IMR-90 (cell line): Measurements from ENCODE around the gene VLDLR. TPM values are rescaled to one million over a fixed set of nuclear protein-coding genes. Genes with fewer than 3 reads are reported as not detected.

Experiments used
- ATAC-seq: fragments of 200-7000 bp; cut with Tn5 transposase; 2 replicates; pipeline ENCODE4 v1.9.1; 2020; ENCODE audit warnings: low read depth, mild to moderate bottlenecking, moderate library complexity
- BruUV-seq: library from RNA; stranded (reverse); fragments of 400-500 nt; replicated peaks from 2 replicates; lab custom pipeline; 2021; lab: Mats Ljungman, UMichigan
- CTCF ChIA-PET: fragments of 300-600 bp; formaldehyde crosslinking; extraction: SDS; loops from one replicate; lab custom pipeline; 2021; ENCODE audit warnings: antibody characterized with exemption; lab: Yijun Ruan, JAX
- POLR2A ChIA-PET: fragments of 300-600 bp; sonication (Branson Sonifier 250); formaldehyde crosslinking; loops from one replicate; lab custom pipeline; 2022; ENCODE audit warnings: antibody characterized with exemption; ENCODE audit not compliant: unreplicated experiment; lab: Charles Lee
- DNase-seq: peaks from one replicate; pipeline ENCODE4 v3.0.0; 2013
- H2AFZ ChIP-seq: replicated peaks from 2 replicates; pipeline ENCODE3; 2013; ENCODE audit warnings: low read length, mild to moderate bottlenecking; ENCODE audit not compliant: poor library complexity
- H2AK5ac ChIP-seq: 2 replicates; pipeline ENCODE4 v1.6.1; 2013; ENCODE audit warnings: low read depth, low read length, inconsistent platforms
- H2AK9ac ChIP-seq: replicated peaks from 2 replicates; pipeline ENCODE3; 2013; ENCODE audit warnings: mild to moderate bottlenecking, low read depth, low read length, moderate library complexity; ENCODE audit not compliant: poor library complexity
- H2BK120ac ChIP-seq: 2 replicates; pipeline ENCODE4 v1.6.1; 2013; ENCODE audit warnings: low read depth, low read length, inconsistent platforms
- H2BK15ac ChIP-seq: 3 replicates; pipeline ENCODE4 v1.6.1; 2013; ENCODE audit warnings: low read depth, low read length, inconsistent platforms
- H2BK20ac ChIP-seq: 2 replicates; pipeline ENCODE4 v1.6.1; 2013; ENCODE audit warnings: low read depth, mild to moderate bottlenecking, inconsistent platforms, low read length, moderate library complexity
- H2BK5ac ChIP-seq: 2 replicates; pipeline ENCODE4 v1.6.1; 2013; ENCODE audit warnings: mild to moderate bottlenecking, low read depth, low read length, inconsistent platforms; ENCODE audit not compliant: poor library complexity, severe bottlenecking
- H3K14ac ChIP-seq: replicated peaks from 2 replicates; pipeline ENCODE4 v1.6.1; 2013; ENCODE audit warnings: low read depth, low read length, inconsistent platforms
- H3K18ac ChIP-seq: 2 replicates; pipeline ENCODE4 v1.6.1; 2013; ENCODE audit warnings: low read depth, low read length, control low read depth
- H3K23ac ChIP-seq: 2 replicates; pipeline ENCODE4 v1.6.1; 2013; ENCODE audit warnings: low read depth, low read length, inconsistent platforms
- H3K27ac ChIP-seq: 2 replicates; pipeline ENCODE4 v1.5.1; 2013; ENCODE audit warnings: mild to moderate bottlenecking, control low read depth, low read length; ENCODE audit not compliant: insufficient read depth
- H3K27me3 ChIP-seq: 2 replicates; pipeline ENCODE4 v1.6.1; 2013; ENCODE audit warnings: low read length; ENCODE audit not compliant: control insufficient read depth, insufficient read depth
- H3K36me3 ChIP-seq: 2 replicates; pipeline ENCODE4 v1.6.1; 2013; ENCODE audit warnings: low read length, mixed read lengths; ENCODE audit not compliant: control insufficient read depth, insufficient read depth
- H3K4ac ChIP-seq: 2 replicates; pipeline ENCODE4 v1.6.1; 2013; ENCODE audit warnings: low read depth, low read length, inconsistent platforms
- H3K4me1 ChIP-seq: 2 replicates; pipeline ENCODE4 v1.6.1; 2013; ENCODE audit warnings: low read length, mixed read lengths; ENCODE audit not compliant: control insufficient read depth, insufficient read depth
- H3K4me2 ChIP-seq: 2 replicates; pipeline ENCODE4 v1.6.1; 2013; ENCODE audit warnings: low read depth, mild to moderate bottlenecking, control low read depth, low read length, moderate library complexity
- H3K4me3 ChIP-seq: 2 replicates; pipeline ENCODE4 v1.5.1; 2013; ENCODE audit warnings: low read depth, mild to moderate bottlenecking, control low read depth, low read length, moderate library complexity; ENCODE audit not compliant: insufficient read depth
- H3K56ac ChIP-seq: 2 replicates; pipeline ENCODE4 v1.6.1; 2013; ENCODE audit warnings: low read length, inconsistent platforms; ENCODE audit not compliant: insufficient read depth; ENCODE audit errors: extremely low read depth
- H3K79me1 ChIP-seq, 2 experiments: 2 replicates each; pipeline ENCODE4 v1.6.1; 2013; ENCODE audit warnings: low read length in 2 of 2, inconsistent platforms in 1 of 2, low read depth in 1 of 2
- H3K9ac ChIP-seq: 2 replicates; pipeline ENCODE4 v1.6.1; 2013; ENCODE audit warnings: low read depth, low read length, control low read depth
- H3K9me1 ChIP-seq: 2 replicates; pipeline ENCODE4 v1.6.1; 2013; ENCODE audit warnings: low read length, inconsistent platforms; ENCODE audit not compliant: insufficient read depth
- H3K9me3 ChIP-seq: 2 replicates; pipeline ENCODE4 v1.6.1; 2013; ENCODE audit warnings: low read length; ENCODE audit not compliant: control insufficient read depth, insufficient read depth
- H4K20me1 ChIP-seq: 2 replicates; pipeline ENCODE4 v1.6.1; 2013; ENCODE audit warnings: low read length, inconsistent platforms; ENCODE audit not compliant: insufficient read depth
- H4K5ac ChIP-seq: 2 replicates; pipeline ENCODE4 v1.6.1; 2013; ENCODE audit warnings: mild to moderate bottlenecking, low read depth, low read length, control low read depth
- H4K8ac ChIP-seq, 2 experiments: 2 replicates each; pipeline ENCODE4 v1.6.1; 2013; ENCODE audit warnings: low read depth in 2 of 2, low read length in 2 of 2, control low read depth in 1 of 2, inconsistent platforms in 1 of 2
- H4K91ac ChIP-seq: 2 replicates; pipeline ENCODE4 v1.6.1; 2013; ENCODE audit warnings: low read depth, low read length, inconsistent platforms; ENCODE audit not compliant: insufficient read depth
- BHLHE40 ChIP-seq: fragments of 150-350 bp; IDR thresholded peaks from 2 replicates; pipeline ENCODE4 v1.6.1; 2016; ENCODE audit warnings: mild to moderate bottlenecking, low read depth, low read length
- CEBPB ChIP-seq: IDR thresholded peaks from 2 replicates; pipeline ENCODE4 v1.6.1; 2012; ENCODE audit warnings: low read depth, low read length, improper control_type of control experiment
- CHD1 ChIP-seq: IDR thresholded peaks from 2 replicates; pipeline ENCODE4 v1.6.1; 2012; ENCODE audit warnings: low read depth, low read length, improper control_type of control experiment
- CTCF ChIP-seq: conservative IDR thresholded peaks from 2 replicates; pipeline ENCODE4 v1.5.1; 2012; ENCODE audit warnings: mild to moderate bottlenecking, low read depth, low read length, improper control_type of control experiment
- ELK1 ChIP-seq: fragments of 150-350 bp; IDR thresholded peaks from 2 replicates; pipeline ENCODE4 v1.6.1; 2016; ENCODE audit warnings: low read depth, mild to moderate bottlenecking, low read length, moderate library complexity, borderline replicate concordance
- FOS ChIP-seq: fragments of 150-350 bp; IDR thresholded peaks from 2 replicates; pipeline ENCODE4 v1.6.1; 2016; ENCODE audit warnings: low read depth, low read length
- MAZ ChIP-seq: IDR thresholded peaks from 2 replicates; pipeline ENCODE4 v1.6.1; 2012; ENCODE audit warnings: low read depth, mild to moderate bottlenecking, low read length, improper control_type of control experiment, moderate library complexity, borderline replicate concordance
- NFE2L2 ChIP-seq: fragments of 150-350 bp; IDR thresholded peaks from 2 replicates; pipeline ENCODE4 v1.6.1; 2016; ENCODE audit warnings: low read depth, mild to moderate bottlenecking, low read length
- RCOR1 ChIP-seq: IDR thresholded peaks from 2 replicates; pipeline ENCODE4 v1.6.1; 2012; ENCODE audit warnings: mild to moderate bottlenecking, low read length, improper control_type of control experiment; ENCODE audit not compliant: insufficient replicate concordance
- RFX5 ChIP-seq: IDR thresholded peaks from 2 replicates; pipeline ENCODE4 v1.8.0; 2012; ENCODE audit warnings: low read depth, mild to moderate bottlenecking, low read length, moderate library complexity
- SMC3 ChIP-seq: fragments of 150-350 bp; IDR thresholded peaks from 2 replicates; pipeline ENCODE4 v1.6.1; 2016; ENCODE audit warnings: low read depth, mild to moderate bottlenecking, antibody characterized with exemption, low read length, moderate library complexity
- WGBS, 2 experiments: methylation state at CpG; one replicate each; pipeline versions ENCODE4 v1.1.5 to v1.1.7; 2013; ENCODE audit warnings: missing lambda C conversion rate in 2 of 2; ENCODE audit not compliant: insufficient read length in 1 of 2; ENCODE audit errors: extremely low coverage in 2 of 2; 5-methylcytosine and 5-hydroxymethylcytosine counted together
- dilution Hi-C: fragments of 300-500 bp; cut with HindIII; formaldehyde crosslinking; loops from one replicate; pipeline ENCODE4 v1.14.3; 2018; ENCODE audit warnings: low sequenced_read_pairs; ENCODE audit not compliant: unreplicated experiment
- in situ Hi-C: fragments of 300-500 bp; cut with MboI; formaldehyde crosslinking; loops from 3 replicates; pipeline ENCODE4 v1.14.3; 2019; ENCODE audit warnings: low sequenced_read_pairs, inconsistent platforms, mixed read lengths
- intact Hi-C: fragments of 100-400 bp; cut with micrococcal nuclease; formaldehyde crosslinking; loops from 2 replicates; pipeline ENCODE4 v1.10.0; 2022
- polyA plus RNA-seq, 3 experiments: library from polyadenylated mRNA; depleted of rRNA; stranded (reverse); fragments of >200 nt; gene quantifications; 2 replicates each; pipeline ENCODE4 v1.2.3, GENCODE V29; 2012; ENCODE audit warnings: low replicate concordance in 1 of 3
- total RNA-seq: library from RNA; depleted of rRNA; stranded (reverse); fragments of >200 nt; gene quantifications from 2 replicates; pipeline ENCODE4 v1.2.3, GENCODE V29; 2012

The VLDLR gene
- total and polyA plus RNA-seq, 2 of the 4 experiments (the other 2 are of a cell fraction) = 9.0 to 10.2 TPM

GRCh38 chr9:2613730-2614271, 7.8 kb upstream of the VLDLR start:
- in situ Hi-C loops (no loop called here), dilution Hi-C loops (no loop called here), intact Hi-C loops (no loop called here)
- POLR2A ChIA-PET = no interaction called here
- Histone ChIP-seq H2BK20ac (no peak overlapping the region), H3K23ac (no peak overlapping the region; the same call in 1 of the 2 replicates), H2AFZ (no peak overlapping the region), H2AK5ac (no peak overlapping the region), H2BK5ac (no peak overlapping the region), H3K9me1 (peaks cover 2% of the 10 kb centered on the region; the same call in 1 of the 2 replicates), H4K5ac (no peak overlapping the region), H4K91ac (no peak overlapping the region), H2BK15ac (no peak overlapping the region), H3K18ac (no peak overlapping the region), H3K27ac (no peak overlapping the region), H3K4ac (no peak overlapping the region), H3K9ac (no peak overlapping the region), H3K4me2 (no peak overlapping the region), H4K20me1 (no peaks in the 10 kb centered on the region), H3K4me3 (no peak overlapping the region), H3K4me1 (0 out of 2 replicates have a peak, but pooled peaks cover 1% of the 10 kb centered on the region), H2BK120ac (no peak overlapping the region), H3K14ac (no peak overlapping the region), H4K8ac (no peak overlapping the region), H3K56ac (no peak overlapping the region), H3K27me3 (no peaks in the 10 kb centered on the region), H3K9me3 (no peaks in the 10 kb centered on the region), H3K79me1 (0 out of 4 replicates have a peak, but pooled peaks cover 0 to 3% of the 10 kb centered on the region in 2 experiments), H3K36me3 (no peaks in the 10 kb centered on the region), H2AK9ac (no peak overlapping the region)
- ATAC-seq = no peak
- CTCF ChIA-PET = no interaction called here
- no TSS peak for BruUV-seq
- DNase-seq = no peak
- no CpG with 5 or more reads among the region's 3 CpGs for WGBS, 2 experiments
- TF ChIP-seq CTCF (no peak), FOS (no peak), RFX5 (no peak), MAZ (no peak), RCOR1 (no peak), CHD1 (no peak), NFE2L2 (no peak), CEBPB (no peak), BHLHE40 (no peak), ELK1 (no peak), SMC3 (no peak)
